NB4 (cell line): ENCODE data around the gene SOX12.

Source experiments
- MYC ChIP-seq: IDR thresholded peaks from 2 replicates; pipeline ENCODE4 v1.6.1; 2011; ENCODE audit warnings: low read depth, low read length
- POLR2A ChIP-seq: IDR thresholded peaks from 2 replicates; pipeline ENCODE4 v1.6.1; 2011; ENCODE audit warnings: mild to moderate bottlenecking; ENCODE audit not compliant: insufficient read length; ENCODE audit errors: extremely low read depth
- TF ChIP-seq, protein P1 (sequence below): IDR thresholded peaks from one replicate; pipeline ENCODE4 v1.5.1; 2012; ENCODE audit warnings: low read depth, low read length
- TF ChIP-seq, protein P2 (sequence below): IDR thresholded peaks from 2 replicates; pipeline ENCODE4 v1.6.1; 2011; ENCODE audit warnings: low read depth, low read length

DNA sequence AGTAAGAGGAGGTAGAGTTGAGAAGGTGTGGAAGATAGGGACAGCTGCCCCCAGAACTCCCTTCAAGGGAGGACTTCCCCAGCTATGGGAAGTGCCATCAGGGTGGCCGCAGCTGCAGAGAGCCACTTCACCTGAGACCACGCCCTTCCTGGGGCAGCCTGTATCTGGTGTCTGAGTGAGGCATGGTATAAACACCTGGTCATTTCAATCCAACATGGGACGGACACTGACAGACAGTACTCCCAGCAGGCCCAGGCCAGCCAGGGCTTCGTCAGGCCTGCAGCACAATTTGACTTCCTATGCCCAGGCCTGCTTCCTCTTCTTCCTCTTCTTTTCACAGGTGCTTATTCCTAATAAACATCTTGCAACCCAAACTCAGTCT, 4.5 kb downstream of the SOX12 start:
- TF ChIP-seq, protein P1, sequence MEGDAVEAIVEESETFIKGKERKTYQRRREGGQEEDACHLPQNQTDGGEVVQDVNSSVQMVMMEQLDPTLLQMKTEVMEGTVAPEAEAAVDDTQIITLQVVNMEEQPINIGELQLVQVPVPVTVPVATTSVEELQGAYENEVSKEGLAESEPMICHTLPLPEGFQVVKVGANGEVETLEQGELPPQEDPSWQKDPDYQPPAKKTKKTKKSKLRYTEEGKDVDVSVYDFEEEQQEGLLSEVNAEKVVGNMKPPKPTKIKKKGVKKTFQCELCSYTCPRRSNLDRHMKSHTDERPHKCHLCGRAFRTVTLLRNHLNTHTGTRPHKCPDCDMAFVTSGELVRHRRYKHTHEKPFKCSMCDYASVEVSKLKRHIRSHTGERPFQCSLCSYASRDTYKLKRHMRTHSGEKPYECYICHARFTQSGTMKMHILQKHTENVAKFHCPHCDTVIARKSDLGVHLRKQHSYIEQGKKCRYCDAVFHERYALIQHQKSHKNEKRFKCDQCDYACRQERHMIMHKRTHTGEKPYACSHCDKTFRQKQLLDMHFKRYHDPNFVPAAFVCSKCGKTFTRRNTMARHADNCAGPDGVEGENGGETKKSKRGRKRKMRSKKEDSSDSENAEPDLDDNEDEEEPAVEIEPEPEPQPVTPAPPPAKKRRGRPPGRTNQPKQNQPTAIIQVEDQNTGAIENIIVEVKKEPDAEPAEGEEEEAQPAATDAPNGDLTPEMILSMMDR = no peak
- no peak for TF ChIP-seq POLR2A
- TF ChIP-seq MYC = no peak
- TF ChIP-seq, protein P2, sequence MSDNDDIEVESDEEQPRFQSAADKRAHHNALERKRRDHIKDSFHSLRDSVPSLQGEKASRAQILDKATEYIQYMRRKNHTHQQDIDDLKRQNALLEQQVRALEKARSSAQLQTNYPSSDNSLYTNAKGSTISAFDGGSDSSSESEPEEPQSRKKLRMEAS = no peak
